Central memory CD8-positive, alpha-beta T cell (primary cell): ENCODE results near the gene POLN.

ENCODE experiments used
- ATAC-seq: fragments of 150-1000 bp; cut with Tn5 transposase; replicated peaks from 2 replicates; pipeline ENCODE4 v1.10.0; 2022; ENCODE audit warnings: mild to moderate bottlenecking, moderate FRiP score, moderate number of reproducible peaks; ENCODE audit not compliant: poor library complexity, severe bottlenecking; ENCODE audit errors: extremely low read depth
- DNase-seq, 2 donors: peaks; one replicate each; pipeline ENCODE4 v3.0.0; 2021; ENCODE audit warnings: low spot score in 2 of 2
- H3K27ac Mint-ChIP-seq: one replicate; pipeline ENCODE4 v1.8.0; 2022; ENCODE audit warnings: low read depth, mild to moderate bottlenecking, moderate library complexity, mixed read lengths
- H3K27me3 Mint-ChIP-seq: one replicate; pipeline ENCODE4 v1.8.0; 2022; ENCODE audit warnings: mixed read lengths
- H3K36me3 Mint-ChIP-seq: one replicate; pipeline ENCODE4 v1.8.0; 2022; ENCODE audit warnings: mild to moderate bottlenecking, moderate library complexity, mixed read lengths; ENCODE audit not compliant: insufficient read depth
- H3K4me1 Mint-ChIP-seq: one replicate; pipeline ENCODE4 v1.8.0; 2022; ENCODE audit warnings: mixed read lengths
- H3K4me3 Mint-ChIP-seq: one replicate; pipeline ENCODE4 v1.8.0; 2022; ENCODE audit warnings: mild to moderate bottlenecking, moderate library complexity, mixed read lengths
- H3K9me3 Mint-ChIP-seq: one replicate; pipeline ENCODE4 v1.8.0; 2022; ENCODE audit warnings: mixed read lengths

POLN gene

DNA sequence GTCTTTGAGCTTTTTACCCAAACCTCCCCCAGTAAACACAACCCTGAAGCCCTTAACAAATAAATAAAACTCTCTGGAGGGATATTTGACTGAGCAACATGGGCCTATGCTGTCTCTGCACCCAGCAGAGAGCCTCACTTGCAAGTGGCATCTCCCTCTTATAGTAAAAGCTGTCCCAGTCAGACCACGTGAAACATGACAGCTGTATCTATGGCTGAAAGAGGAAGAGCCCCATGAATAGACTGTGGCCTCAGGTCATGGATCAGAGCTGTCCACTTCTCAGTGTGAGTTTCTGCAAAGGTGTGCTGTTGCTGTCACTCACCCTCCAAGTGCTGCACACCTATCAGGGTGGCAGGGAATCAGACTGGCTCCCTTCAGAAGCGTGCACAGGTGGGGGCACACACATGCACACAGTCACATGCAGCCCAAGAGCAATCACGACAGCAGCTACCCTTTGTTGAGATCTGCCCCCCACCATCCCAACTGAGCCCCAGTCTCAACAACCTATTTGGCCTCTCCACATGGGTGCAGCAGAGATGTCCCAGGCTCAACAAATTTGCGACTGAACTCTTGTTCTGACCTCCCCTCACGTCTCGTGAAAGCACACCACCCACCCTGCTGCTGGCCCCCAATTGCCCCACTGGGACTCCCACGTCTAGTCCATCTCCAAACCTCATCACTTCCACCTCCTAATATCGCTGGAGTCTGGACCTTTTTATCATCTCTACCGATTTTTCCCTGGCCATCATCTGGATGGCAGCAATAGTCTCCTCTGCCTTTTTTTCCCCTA, 137.2 kb downstream of the POLN start:
- Mint-ChIP-seq H3K9me3 (peaks cover 10% of the 10 kb centered on the region), H3K27ac (no peak overlapping the region), H3K27me3 (no peaks in the 10 kb centered on the region), H3K4me3 (no peak overlapping the region), H3K4me1 (no peaks in the 10 kb centered on the region), H3K36me3 (no peaks in the 10 kb centered on the region)
- no peak for ATAC-seq
- no peak for DNase-seq

GRCh38 chr4:2103843-2104547, 137.9 kb downstream of the POLN start:
- no peak for DNase-seq
- Mint-ChIP-seq H3K27me3 (no peaks in the 10 kb centered on the region), H3K4me3 (no peak overlapping the region), H3K27ac (no peak overlapping the region), H3K4me1 (no peaks in the 10 kb centered on the region), H3K36me3 (no peaks in the 10 kb centered on the region), H3K9me3 (peaks cover 10% of the 10 kb centered on the region)
- ATAC-seq, result no peak

DNA sequence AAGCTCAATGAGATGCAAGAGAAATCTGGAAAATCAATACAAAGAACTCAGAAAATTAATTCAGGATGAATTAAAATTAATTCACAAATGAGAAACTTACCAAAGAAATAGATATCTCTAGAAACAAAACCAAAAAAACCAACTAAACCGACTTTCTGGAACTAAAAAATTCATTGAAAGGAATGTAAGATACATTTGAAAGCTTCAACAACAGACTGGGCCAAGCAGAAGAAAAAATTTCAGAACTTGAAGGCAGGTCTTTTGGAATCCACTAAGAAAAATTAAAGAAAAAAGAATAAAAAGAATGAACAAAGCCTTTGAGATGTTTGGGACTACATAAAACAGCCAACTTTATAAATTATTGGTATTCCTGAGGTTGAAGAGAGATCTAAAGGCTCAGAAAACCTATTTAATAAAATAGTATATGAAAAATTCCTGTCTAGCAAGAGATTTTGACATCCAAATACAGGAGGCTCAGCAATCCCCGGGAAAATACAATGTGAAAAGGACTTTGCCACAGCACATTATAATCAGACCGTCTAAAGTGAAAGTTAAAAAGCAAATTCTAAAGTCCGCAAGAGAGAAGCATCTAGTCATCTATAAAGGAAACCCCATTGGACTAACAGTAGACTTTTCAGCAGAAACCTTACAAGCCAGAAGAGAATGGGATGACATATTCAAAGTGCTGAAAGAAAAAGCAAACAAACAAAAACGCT, 138.6 kb downstream of the POLN start:
- Mint-ChIP-seq H3K27ac (no peak overlapping the region), H3K4me1 (no peaks in the 10 kb centered on the region), H3K27me3 (no peaks in the 10 kb centered on the region), H3K4me3 (no peak overlapping the region), H3K9me3 (peaks cover 10% of the 10 kb centered on the region), H3K36me3 (no peaks in the 10 kb centered on the region)
- ATAC-seq (no peak), DNase-seq (no peak)

- no peak overlapping the region for H3K27ac Mint-ChIP-seq
- H3K4me3 Mint-ChIP-seq, result no peak overlapping the region
- H3K27me3 Mint-ChIP-seq, result no peaks in the 10 kb centered on the region
- DNase-seq (no peak), ATAC-seq (no peak)
- H3K36me3 Mint-ChIP-seq, result no peaks in the 10 kb centered on the region
- peaks cover 10% of the 10 kb centered on the region for H3K9me3 Mint-ChIP-seq
- no peaks in the 10 kb centered on the region for H3K4me1 Mint-ChIP-seq
These were observed 139.7 kb downstream of the POLN start for GRCh38 chr4:2102045-2102883.

DNA sequence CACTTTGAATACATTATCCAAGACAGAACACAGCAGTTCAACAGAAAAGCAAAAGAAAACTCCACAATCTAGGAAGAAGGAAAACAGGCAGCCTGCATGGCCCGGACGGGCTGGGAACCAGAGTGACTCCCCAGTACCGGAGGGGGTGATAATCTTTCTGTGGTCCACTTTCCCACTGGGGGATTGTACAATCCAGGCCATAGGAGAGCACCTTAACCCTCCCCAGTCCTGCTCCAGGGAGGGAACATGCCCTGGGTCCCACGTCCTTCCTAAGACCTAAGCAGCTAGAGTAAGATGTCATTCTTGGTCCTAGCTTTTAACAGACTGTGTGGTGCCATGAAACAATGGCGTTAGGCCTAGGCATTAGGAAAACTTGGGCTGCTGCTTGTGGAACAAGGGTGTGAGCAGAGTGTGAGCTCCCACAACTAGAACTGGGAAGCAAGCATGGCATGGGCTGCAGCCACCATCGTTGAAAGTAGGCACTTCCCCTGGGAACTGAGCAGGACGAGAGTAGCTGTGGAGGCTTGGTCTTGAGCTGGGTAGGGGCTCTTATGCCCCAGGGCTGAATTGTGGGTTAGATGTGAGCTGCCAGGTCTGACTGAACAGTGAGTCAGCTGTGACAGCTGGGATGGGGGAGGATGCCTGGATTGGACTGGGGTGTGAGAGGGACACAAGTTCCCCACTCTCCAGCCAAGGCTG, 140.4 kb downstream of the POLN start:
- Mint-ChIP-seq H3K36me3 (no peaks in the 10 kb centered on the region), H3K9me3 (peaks cover 15% of the 10 kb centered on the region)
- no peak for ATAC-seq

GRCh38 chr4:2096073-2096609, 145.8 kb downstream of the POLN start:
- peaks cover 8% of the 10 kb centered on the region for H3K27me3 Mint-ChIP-seq
- H3K4me1 Mint-ChIP-seq, result no peaks in the 10 kb centered on the region
- no peak overlapping the region for H3K27ac Mint-ChIP-seq
- H3K4me3 Mint-ChIP-seq, result no peak overlapping the region
- ATAC-seq, result no peak
- H3K36me3 Mint-ChIP-seq, result no peaks in the 10 kb centered on the region
- no peak for DNase-seq
- peaks cover 8% of the 10 kb centered on the region for H3K9me3 Mint-ChIP-seq

More for the DNA sequence above, 140.4 kb downstream of the POLN start:
- Mint-ChIP-seq H3K27ac (no peak overlapping the region), H3K4me3 (no peak overlapping the region), H3K27me3 (no peaks in the 10 kb centered on the region), H3K4me1 (no peaks in the 10 kb centered on the region)
- DNase-seq, result no peak

- ATAC-seq (no peak), DNase-seq (no peak)
- no peaks in the 10 kb centered on the region for H3K36me3 Mint-ChIP-seq
- H3K27me3 Mint-ChIP-seq, result peaks cover 8% of the 10 kb centered on the region
- H3K4me3 Mint-ChIP-seq, result no peak overlapping the region
- H3K4me1 Mint-ChIP-seq, result no peaks in the 10 kb centered on the region
- H3K9me3 Mint-ChIP-seq, result peaks cover 8% of the 10 kb centered on the region
- H3K27ac Mint-ChIP-seq, result no peak overlapping the region
These were observed 146.5 kb downstream of the POLN start for GRCh38 chr4:2095236-2096072.

DNA sequence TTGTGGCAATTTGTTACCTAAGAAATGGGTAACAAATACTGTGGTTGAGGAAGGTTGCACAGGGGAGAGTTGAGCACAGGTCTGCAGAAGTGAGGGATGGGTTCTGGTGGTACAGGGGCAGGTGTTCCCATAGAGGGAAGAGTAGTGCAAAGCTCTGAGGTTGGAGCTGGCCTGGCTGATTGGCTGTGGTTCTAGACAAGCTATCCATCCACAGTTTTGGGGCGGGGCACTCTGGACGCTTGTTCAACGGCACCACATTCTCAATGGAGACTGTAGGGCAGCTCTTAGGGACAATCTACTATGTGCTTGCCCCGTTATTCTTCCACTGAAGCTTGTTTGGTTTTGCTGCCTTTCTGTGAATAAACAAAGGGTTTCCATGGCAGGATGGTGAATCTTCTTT, 147.4 kb downstream of the POLN start:
- Mint-ChIP-seq H3K9me3 (peaks cover 8% of the 10 kb centered on the region), H3K36me3 (no peaks in the 10 kb centered on the region), H3K27me3 (peaks cover 8% of the 10 kb centered on the region), H3K4me1 (no peaks in the 10 kb centered on the region), H3K27ac (no peak overlapping the region), H3K4me3 (no peak overlapping the region)
- ATAC-seq (no peak), DNase-seq (no peak)

DNA sequence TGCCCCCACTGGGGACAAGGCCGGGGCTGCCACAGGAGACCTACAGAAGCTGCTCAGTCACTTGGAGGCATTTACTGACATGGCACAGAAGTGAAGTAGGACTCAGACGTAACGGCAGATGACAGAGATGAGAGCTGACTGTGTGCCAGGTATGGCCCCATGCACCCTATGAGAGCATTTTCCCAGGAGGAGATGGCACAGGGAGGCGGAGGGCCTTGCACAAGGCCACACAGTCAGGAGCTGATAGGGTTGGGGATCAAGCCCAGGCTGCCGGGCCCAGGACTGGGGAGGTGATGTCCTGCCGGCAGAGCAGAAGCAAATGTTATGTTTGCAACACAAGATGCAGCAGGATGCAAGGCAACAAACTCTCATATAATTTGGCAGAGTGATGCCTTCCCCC, 148.7 kb downstream of the POLN start:
- no peak for DNase-seq
- H3K4me1 Mint-ChIP-seq, result no peaks in the 10 kb centered on the region
- H3K9me3 Mint-ChIP-seq, result peaks cover 8% of the 10 kb centered on the region
- no peak for ATAC-seq
- H3K36me3 Mint-ChIP-seq, result no peaks in the 10 kb centered on the region
- H3K27me3 Mint-ChIP-seq, result peaks cover 8% of the 10 kb centered on the region
- no peak overlapping the region for H3K27ac Mint-ChIP-seq
- no peak overlapping the region for H3K4me3 Mint-ChIP-seq

DNA sequence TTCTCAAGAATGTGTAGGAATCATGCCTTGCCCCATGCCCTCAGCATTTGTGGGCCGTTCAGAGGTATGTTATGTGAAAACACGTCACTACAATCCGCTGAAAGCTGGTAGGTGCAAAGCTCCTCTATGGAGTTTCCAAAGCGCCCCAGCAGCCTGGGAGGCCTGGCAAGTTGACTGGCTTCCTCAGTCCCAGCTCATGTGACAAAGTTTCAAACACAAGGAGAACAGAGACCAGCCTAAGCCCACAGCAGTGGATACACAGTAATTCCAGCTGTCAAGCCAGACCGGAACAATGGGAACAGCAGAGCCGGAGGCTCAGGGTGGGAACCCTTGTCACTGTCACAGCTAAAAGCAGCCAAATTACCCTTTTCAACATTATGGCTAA, 149.3 kb downstream of the POLN start:
- H3K4me1 Mint-ChIP-seq, result no peaks in the 10 kb centered on the region
- no peaks in the 10 kb centered on the region for H3K36me3 Mint-ChIP-seq
- no peak for DNase-seq
- H3K4me3 Mint-ChIP-seq, result no peak overlapping the region
- peaks cover 8% of the 10 kb centered on the region for H3K27me3 Mint-ChIP-seq
- peaks cover 8% of the 10 kb centered on the region for H3K9me3 Mint-ChIP-seq
- no peak overlapping the region for H3K27ac Mint-ChIP-seq
- ATAC-seq, result no peak

- no peak for ATAC-seq
- Mint-ChIP-seq H3K27ac (no peak overlapping the region), H3K4me3 (no peak overlapping the region)
These were observed 149.8 kb downstream of the POLN start for GRCh38 chr4:2091990-2092668.

More at GRCh38 chr4:2091990-2092668, 149.8 kb downstream of the POLN start:
- peaks cover 8% of the 10 kb centered on the region for H3K9me3 Mint-ChIP-seq
- H3K4me1 Mint-ChIP-seq, result no peaks in the 10 kb centered on the region
- no peaks in the 10 kb centered on the region for H3K36me3 Mint-ChIP-seq
- no peak for DNase-seq
- H3K27me3 Mint-ChIP-seq, result peaks cover 8% of the 10 kb centered on the region
